Tibial nerve (tissue), 4 donors: ENCODE data around the gene ATG14. TPM values are rescaled to one million over a fixed set of nuclear protein-coding genes. Genes with fewer than 3 reads are reported as not detected.

Experiments used
- DNase-seq, 2 donors: peaks; one replicate each; pipeline ENCODE4 v3.0.0-alpha.2; 2019; ENCODE audit warnings: low spot score in 2 of 2
- H3K27ac ChIP-seq, 4 donors: fragments of 200-600 bp; sonication (generic) in 3 of 4; one replicate each; pipeline ENCODE4 v1.5.1; 2017 to 2019; ENCODE audit warnings: mild to moderate bottlenecking in 1 of 4
- H3K27me3 ChIP-seq, 2 donors: fragments of 200-600 bp; sonication (generic) in 1 of 2; one replicate each; pipeline versions ENCODE4 v1.5.1 to v1.6.0; 2017 to 2019
- H3K36me3 ChIP-seq, 3 donors: fragments of 200-600 bp; sonication (generic); one replicate each; pipeline ENCODE4 v1.5.1; 2018 to 2019
- H3K4me1 ChIP-seq, 4 donors: fragments of 200-600 bp; sonication (generic) in 3 of 4; one replicate each; pipeline ENCODE4 v1.5.1; 2017 to 2019
- H3K4me3 ChIP-seq, 4 donors: fragments of 200-600 bp; sonication (generic) in 3 of 4; one replicate each; pipeline ENCODE4 v1.5.1; 2017 to 2019; ENCODE audit warnings: mild to moderate bottlenecking in 1 of 4, moderate library complexity in 1 of 4
- H3K9me3 ChIP-seq, 4 donors: fragments of 200-600 bp; sonication (generic) in 3 of 4; one replicate each; pipeline ENCODE4 v1.5.1; 2017 to 2019
- CTCF ChIP-seq, 5 experiments: fragments of 200-600 bp in 3 of 5; fragments of 450-650 bp in 2 of 5; sonication (generic) in 3 of 5; IDR thresholded peaks; one replicate each; pipeline ENCODE4 v1.5.1; 2016 to 2019; ENCODE audit warnings: antibody characterized with exemption in 5 of 5, mild to moderate bottlenecking in 3 of 5, moderate library complexity in 2 of 5
- EP300 ChIP-seq, 2 donors: sonication (generic); formaldehyde crosslinking; IDR thresholded peaks; one replicate each; pipeline ENCODE4 v1.6.1; 2017; ENCODE audit warnings: antibody characterized with exemption in 2 of 2, mild to moderate bottlenecking in 1 of 2
- POLR2A ChIP-seq, 2 donors: fragments of 450-650 bp; IDR thresholded peaks; one replicate each; pipeline ENCODE4 v1.6.1; 2017; ENCODE audit warnings: antibody characterized with exemption in 2 of 2, mild to moderate bottlenecking in 2 of 2, moderate library complexity in 2 of 2
- WGBS, 2 donors: methylation state at CpG; one replicate each; pipeline ENCODE4 v1.1.5; 2018; 5-methylcytosine and 5-hydroxymethylcytosine counted together
- total RNA-seq, 4 donors: library from RNA; depleted of rRNA; stranded (reverse); fragments of >200 nt; gene quantifications; one replicate each; pipeline ENCODE4 v1.1.0, GENCODE V29; 2016

Gene ATG14
- total RNA-seq, 4 donors from 2014 or later, result 10.8 to 18.4 (median 14.7) TPM

- no peak overlapping the region for H3K27ac ChIP-seq
- 34 to 36% methylated on average over 4 of the region's 4 CpGs for WGBS, 2 donors
- H3K27me3 ChIP-seq, result peaks cover 0 to 4% of the 10 kb centered on the region in 2 donors
- no peaks in the 10 kb centered on the region for H3K9me3 ChIP-seq
- DNase-seq, result no peak
- no peaks in the 10 kb centered on the region for H3K36me3 ChIP-seq
- no peaks in the 10 kb centered on the region for H3K4me1 ChIP-seq
- TF ChIP-seq CTCF (IDR thresholded peaks at IDR 0.05) (no peak), POLR2A (IDR thresholded peaks at IDR 0.05) (no peak), EP300 (IDR thresholded peaks at IDR 0.05) (no peak)
- no peak overlapping the region for H3K4me3 ChIP-seq
Measured at GRCh38 chr14:55436519-55436918, 24.9 kb upstream of the ATG14 start.

DNA sequence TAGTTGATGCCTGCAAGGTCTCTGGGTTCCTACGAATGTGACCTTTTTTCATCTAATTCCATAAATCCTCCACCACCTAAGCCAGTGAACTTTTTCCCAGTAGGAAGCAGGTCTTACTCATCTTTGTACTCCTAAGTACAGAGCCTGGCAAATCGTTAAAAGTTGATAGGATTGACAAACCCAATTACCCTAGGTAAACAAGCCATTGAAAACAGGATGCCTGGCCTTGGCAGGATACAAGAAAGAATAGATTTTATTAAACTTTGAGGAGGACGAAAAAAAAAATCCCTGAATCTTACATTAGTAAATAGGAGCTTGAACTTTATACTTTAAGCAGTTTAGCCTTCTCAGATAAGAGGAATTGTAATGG lies 23.2 kb upstream of the ATG14 start:
- WGBS, 2 donors, result 44 to 52% methylated on average over 3 of the region's 3 CpGs
- Histone ChIP-seq H3K4me3 (no peak overlapping the region), H3K4me1 (no peaks in the 10 kb centered on the region), H3K27ac (no peak overlapping the region), H3K9me3 (no peaks in the 10 kb centered on the region), H3K27me3 (no peaks in the 10 kb centered on the region), H3K36me3 (no peaks in the 10 kb centered on the region)
- DNase-seq, result no peak
- TF ChIP-seq CTCF (IDR thresholded peaks at IDR 0.05) (no peak), POLR2A (IDR thresholded peaks at IDR 0.05) (no peak), EP300 (IDR thresholded peaks at IDR 0.05) (no peak)

DNA sequence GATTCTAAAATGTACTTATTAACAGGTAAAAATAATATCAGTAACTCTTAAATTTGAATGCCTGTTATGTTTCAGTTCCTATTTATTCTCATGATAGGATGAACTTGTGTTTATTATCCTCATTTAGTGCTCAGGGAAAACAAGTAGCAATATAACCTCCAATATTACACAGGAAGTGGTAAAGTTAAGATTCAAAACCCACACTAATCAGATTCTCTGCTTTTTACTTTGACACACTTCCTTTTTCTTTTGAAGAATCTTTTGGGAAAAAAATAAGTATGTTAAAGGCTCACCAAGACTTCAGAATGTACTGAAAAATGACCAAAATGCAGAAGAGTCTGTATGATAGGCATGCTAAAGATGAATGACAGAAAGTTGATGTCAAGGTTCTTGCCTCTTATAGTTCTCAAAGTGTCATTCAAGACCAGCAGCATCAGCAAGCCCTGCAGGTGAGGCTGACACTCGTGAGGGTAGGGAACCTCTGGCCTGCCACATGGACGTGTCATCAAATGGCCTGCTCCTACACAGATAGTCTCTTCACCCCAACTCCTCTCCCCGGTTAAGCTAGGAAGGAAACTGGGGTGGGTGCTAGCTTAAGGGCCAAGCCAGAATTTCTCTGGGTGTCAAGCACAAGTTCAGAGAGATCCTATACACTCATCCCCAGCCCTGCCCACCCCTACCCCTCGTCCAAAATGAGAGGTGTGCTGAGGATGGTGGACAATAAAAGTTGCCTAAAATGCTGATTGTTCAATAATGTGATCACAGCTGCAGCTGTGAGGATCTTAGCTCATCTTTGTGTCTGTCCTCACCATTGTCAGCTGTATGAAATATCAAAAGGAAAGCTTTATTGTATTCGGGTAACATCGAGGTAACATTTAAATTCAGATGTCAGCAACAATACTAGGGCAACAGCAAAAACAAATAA lies 22.5 kb upstream of the ATG14 start:
- H3K27me3 ChIP-seq, result no peaks in the 10 kb centered on the region
- no peak for TF ChIP-seq CTCF (IDR thresholded peaks at IDR 0.05)
- TF ChIP-seq EP300 (IDR thresholded peaks at IDR 0.05), result no peak
- no peak for TF ChIP-seq POLR2A (IDR thresholded peaks at IDR 0.05)
- no peaks in the 10 kb centered on the region for H3K36me3 ChIP-seq
- 53 to 60% methylated on average over 6 of the region's 6 CpGs for WGBS, 2 donors
- no peak for DNase-seq
- no peak overlapping the region for H3K4me3 ChIP-seq
- no peaks in the 10 kb centered on the region for H3K9me3 ChIP-seq
- no peak overlapping the region for H3K27ac ChIP-seq
- H3K4me1 ChIP-seq, result no peaks in the 10 kb centered on the region

- Histone ChIP-seq H3K4me1 (no peaks in the 10 kb centered on the region), H3K4me3 (no peak overlapping the region), H3K36me3 (no peaks in the 10 kb centered on the region), H3K9me3 (no peaks in the 10 kb centered on the region), H3K27me3 (no peaks in the 10 kb centered on the region), H3K27ac (no peak overlapping the region)
- no peak for DNase-seq
- WGBS, 2 donors, result 85% methylated on average over 3 of the region's 3 CpGs
- TF ChIP-seq POLR2A (IDR thresholded peaks at IDR 0.05) (no peak), EP300 (IDR thresholded peaks at IDR 0.05) (no peak), CTCF (IDR thresholded peaks at IDR 0.05) (no peak)
Measured at GRCh38 chr14:55432628-55433027, 21.0 kb upstream of the ATG14 start.

DNA sequence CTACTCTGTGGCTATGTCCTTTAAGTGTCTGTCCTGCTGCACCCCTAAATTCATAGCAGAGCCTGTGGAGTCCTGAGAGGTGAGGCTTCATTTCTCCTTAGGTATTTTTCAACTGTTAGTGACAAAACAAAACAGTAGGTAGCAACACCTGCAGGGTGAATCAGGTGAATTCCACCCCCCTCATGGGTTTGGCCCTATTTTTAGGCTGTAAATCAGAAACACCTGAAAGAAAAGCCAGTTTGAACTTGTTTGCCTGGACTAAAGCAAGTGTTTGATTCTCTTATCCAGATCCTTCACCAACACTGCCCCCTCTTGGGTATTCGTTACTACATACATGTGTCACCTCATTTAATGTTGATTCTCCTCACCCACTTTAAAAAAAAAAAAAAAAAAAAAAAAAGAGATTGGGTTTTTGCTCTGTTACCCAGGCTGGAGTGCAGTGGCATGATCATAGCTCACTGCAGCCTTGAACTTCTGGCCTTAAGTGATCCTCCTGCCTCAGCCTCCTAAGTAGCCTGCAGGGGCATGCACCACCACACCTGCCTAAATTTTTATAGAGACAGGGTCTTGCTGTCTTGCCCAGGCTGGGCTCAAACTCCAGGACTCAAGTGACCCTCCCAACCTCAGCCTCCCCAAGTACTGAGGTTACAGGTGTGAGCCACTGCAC lies 18.5 kb upstream of the ATG14 start:
- no peak overlapping the region for H3K4me3 ChIP-seq
- no peak overlapping the region for H3K27ac ChIP-seq
- H3K27me3 ChIP-seq, result no peaks in the 10 kb centered on the region
- 4 to 9% methylated on average over 1 of the region's 1 CpG for WGBS, 2 donors
- no peaks in the 10 kb centered on the region for H3K9me3 ChIP-seq
- TF ChIP-seq EP300 (IDR thresholded peaks at IDR 0.05) (no peak), CTCF (IDR thresholded peaks at IDR 0.05) (peak in 3 of 5 experiments; percentile 19 to 29 (median 21))
- no peaks in the 10 kb centered on the region for H3K4me1 ChIP-seq
- H3K36me3 ChIP-seq, result no peaks in the 10 kb centered on the region
- peak in 1 of 2 donors; percentile 43 for DNase-seq
